Neuronal stem cell (in vitro differentiated cells): ENCODE measurements around the gene ZNF302. TPM values are rescaled to one million over a fixed set of nuclear protein-coding genes. Genes with fewer than 3 reads are reported as not detected.

ENCODE experiments used
- DNase-seq: peaks from one replicate; pipeline ENCODE4 v3.0.0-alpha.2; 2013; ENCODE audit warnings: low spot score
- H2AFZ ChIP-seq: one replicate; pipeline ENCODE4 v1.6.1; 2013; ENCODE audit warnings: mild to moderate bottlenecking, low read length, inconsistent platforms
- H2AK5ac ChIP-seq: 2 replicates; pipeline ENCODE4 v1.6.1; 2013; ENCODE audit warnings: low read depth, mild to moderate bottlenecking, inconsistent platforms, low read length, moderate library complexity, mixed read lengths
- H2BK120ac ChIP-seq: 2 replicates; pipeline ENCODE4 v1.6.1; 2013; ENCODE audit warnings: low read depth, mild to moderate bottlenecking, inconsistent platforms, low read length, moderate library complexity, mixed read lengths
- H2BK12ac ChIP-seq: one replicate; pipeline ENCODE4 v1.6.1; 2013; ENCODE audit warnings: low read length, inconsistent platforms
- H2BK15ac ChIP-seq: 2 replicates; pipeline ENCODE4 v1.6.1; 2013; ENCODE audit warnings: mild to moderate bottlenecking, low read length, inconsistent platforms, mixed read lengths
- H2BK5ac ChIP-seq: one replicate; pipeline ENCODE4 v1.6.1; 2013; ENCODE audit warnings: inconsistent platforms, mild to moderate bottlenecking, low read length, moderate library complexity
- H3K14ac ChIP-seq: one replicate; pipeline ENCODE4 v1.6.1; 2013; ENCODE audit warnings: low read length, inconsistent platforms
- H3K18ac ChIP-seq: 2 replicates; pipeline ENCODE4 v1.6.1; 2013; ENCODE audit warnings: low read length, inconsistent platforms
- H3K23ac ChIP-seq: 2 replicates; pipeline ENCODE4 v1.6.1; 2013; ENCODE audit warnings: low read depth, mild to moderate bottlenecking, mixed read lengths, low read length, inconsistent platforms; ENCODE audit not compliant: poor library complexity
- H3K27ac ChIP-seq: replicated peaks from 3 replicates; pipeline ENCODE4 v1.5.1; 2013; ENCODE audit warnings: low read length, inconsistent platforms
- H3K27me3 ChIP-seq, 3 experiments: 2 replicates each; pipeline ENCODE4 v1.6.1; 2013; ENCODE audit warnings: low read length in 3 of 3, mild to moderate bottlenecking in 2 of 3, inconsistent platforms in 1 of 3, low read depth in 1 of 3, mixed read lengths in 1 of 3, moderate library complexity in 1 of 3; ENCODE audit not compliant: control insufficient read depth in 3 of 3, insufficient read depth in 3 of 3
- H3K36me3 ChIP-seq, 2 donors: replicated peaks in 1 of 2; 2 replicates each; pipeline ENCODE4 v1.6.1; 2013; ENCODE audit warnings: low read length in 2 of 2; ENCODE audit not compliant: control insufficient read depth in 2 of 2, insufficient read depth in 2 of 2
- H3K4ac ChIP-seq: 2 replicates; pipeline ENCODE4 v1.6.1; 2013; ENCODE audit warnings: inconsistent platforms, mild to moderate bottlenecking, low read length, moderate library complexity
- H3K4me1 ChIP-seq, 2 donors: 1 replicate in 1 of 2; 2 replicates in 1 of 2; pipeline ENCODE4 v1.6.1; 2013; ENCODE audit warnings: low read length in 2 of 2, low read depth in 1 of 2; ENCODE audit not compliant: control insufficient read depth in 2 of 2, insufficient read depth in 1 of 2
- H3K4me2 ChIP-seq: one replicate; pipeline ENCODE4 v1.6.1; 2013; ENCODE audit warnings: mild to moderate bottlenecking, low read length, inconsistent platforms; ENCODE audit not compliant: insufficient read depth, poor library complexity, severe bottlenecking
- H3K4me3 ChIP-seq, 2 donors: 2 replicates each; pipeline ENCODE4 v1.5.1; 2013; ENCODE audit warnings: low read length in 2 of 2, mild to moderate bottlenecking in 2 of 2, inconsistent platforms in 1 of 2, moderate library complexity in 1 of 2
- H3K79me1 ChIP-seq: one replicate; pipeline ENCODE4 v1.6.1; 2013; ENCODE audit warnings: low read depth, mild to moderate bottlenecking, inconsistent platforms, low read length, moderate library complexity
- H3K9ac ChIP-seq: one replicate; pipeline ENCODE4 v1.6.1; 2013; ENCODE audit warnings: mild to moderate bottlenecking, low read depth, low read length, inconsistent platforms; ENCODE audit not compliant: poor library complexity
- H3K9me3 ChIP-seq, 2 donors: replicated peaks in 1 of 2; 2 replicates each; pipeline versions ENCODE3 to v1.6.1; 2013; ENCODE audit warnings: low read length in 2 of 2, mild to moderate bottlenecking in 2 of 2, inconsistent platforms in 1 of 2, low read depth in 1 of 2, mixed read lengths in 1 of 2, moderate library complexity in 1 of 2; ENCODE audit not compliant: control insufficient read depth in 2 of 2, insufficient read depth in 1 of 2
- H4K8ac ChIP-seq: one replicate; pipeline ENCODE4 v1.6.1; 2013; ENCODE audit warnings: low read depth, mild to moderate bottlenecking, inconsistent platforms, low read length, moderate library complexity
- H4K91ac ChIP-seq: one replicate; pipeline ENCODE4 v1.6.1; 2013; ENCODE audit warnings: low read length, low read depth, mild to moderate bottlenecking, inconsistent platforms; ENCODE audit not compliant: poor library complexity
- WGBS, 2 donors: extraction: QIAGEN DNeasy Blood & Tissue Kit; methylation state at CpG; one replicate each; pipeline ENCODE4 v1.1.7; 2013; ENCODE audit warnings: missing lambda C conversion rate in 2 of 2, mixed read lengths in 1 of 2; ENCODE audit not compliant: insufficient read length in 2 of 2, insufficient replicate concordance in 1 of 2; ENCODE audit errors: extremely low coverage in 2 of 2; 5-methylcytosine and 5-hydroxymethylcytosine counted together
- small RNA-seq: library from polyadenylated mRNA; stranded (forward); fragments of <200 nt; extraction: miRNeasy Mini kit (QIAGEN cat#:217004); gene quantifications from one replicate; pipeline ENCODE3, GENCODE V24; 2013; ENCODE audit not compliant: insufficient read depth

ZNF302 gene

GRCh38 chr19:34734537-34735103 is 57.1 kb downstream of the ZNF302 start:
- Histone ChIP-seq H3K79me1 (no peaks in the 10 kb centered on the region), H4K91ac (no peak overlapping the region), H2AK5ac (no peak overlapping the region), H3K4me1 (peaks cover 0 to 7% of the 10 kb centered on the region in 2 donors), H3K36me3 (peaks cover 3 to 26% of the 10 kb centered on the region in 2 donors), H2BK15ac (no peak overlapping the region), H2BK5ac (peak overlapping the region; percentile 70), H3K4me3 (peak overlapping the region; percentile 80 to 91), H3K27ac (peak overlapping the region; percentile 95), H3K4me2 (peak overlapping the region; percentile 55), H3K23ac (peak overlapping the region; percentile 86), H3K9me3 (peaks cover 7 to 30% of the 10 kb centered on the region in 2 donors), H2AFZ (peak overlapping the region; percentile 95), H3K14ac (no peak overlapping the region), H3K9ac (peak overlapping the region; percentile 96), H3K4ac (no peak overlapping the region), H2BK12ac (no peak overlapping the region), H3K18ac (peak overlapping the region; percentile 98), H3K27me3 (no peaks in the 10 kb centered on the region), H2BK120ac (no peak overlapping the region), H4K8ac (peak overlapping the region; percentile 57)
- no peak for DNase-seq
- WGBS, 2 donors, result no CpG with 5 or more reads among the region's 16 CpGs

Small RNA genes lying within 50 kb of the gene (small RNA-seq; reads per million reads assigned to genes)
- not detected for gene RF00611
